C4-2B (cell line): ENCODE results near the gene RPH3AL.

Experiments used
- H3K27ac ChIP-seq: fragments of 450-650 bp; 2 replicates; pipeline ENCODE4 v1.5.1; 2017
- CTCF ChIP-seq: fragments of 450-650 bp; conservative IDR thresholded peaks from 2 replicates; pipeline ENCODE4 v1.5.1; 2017; ENCODE audit warnings: mild to moderate bottlenecking
- ZFX ChIP-seq: fragments of 450-650 bp; IDR thresholded peaks from 2 replicates; pipeline ENCODE4 v1.6.1; 2017

Gene RPH3AL

DNA sequence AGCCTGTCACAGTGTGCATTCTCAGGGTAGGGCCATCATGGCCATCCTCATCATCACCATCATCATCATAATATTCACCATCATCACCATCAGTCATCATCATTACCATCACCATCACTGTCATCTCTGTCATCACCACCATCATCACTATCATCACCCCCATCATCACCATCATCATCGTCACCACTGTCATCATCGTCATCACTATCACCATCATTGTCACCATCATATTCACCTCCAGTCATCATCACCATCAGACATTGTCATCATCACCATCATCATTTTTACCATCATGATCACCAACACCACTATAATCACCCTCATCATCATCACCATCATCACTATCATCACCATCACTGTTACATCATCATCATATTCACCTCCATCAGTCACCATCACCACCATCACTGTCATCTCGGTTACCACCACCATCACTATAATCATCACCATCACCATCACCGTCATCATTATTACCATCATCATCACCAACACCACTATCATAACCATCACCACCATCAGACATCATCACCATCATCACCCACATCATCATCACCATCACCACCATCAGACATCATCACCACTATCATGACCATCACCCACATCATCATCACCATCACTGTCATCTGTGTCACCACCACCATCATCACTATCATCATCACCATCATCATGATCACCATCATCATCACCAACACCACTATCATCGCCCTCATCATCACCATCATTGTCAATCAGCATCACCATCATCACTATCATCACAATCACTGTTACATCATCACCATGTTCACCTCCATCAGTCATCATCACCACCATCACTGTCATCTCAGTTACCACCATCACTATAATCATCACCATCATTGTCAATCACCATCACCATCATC lies 8.5 kb downstream of the RPH3AL start:
- no peak for TF ChIP-seq ZFX
- TF ChIP-seq CTCF, result no peak
- no peak overlapping the region for H3K27ac ChIP-seq

DNA sequence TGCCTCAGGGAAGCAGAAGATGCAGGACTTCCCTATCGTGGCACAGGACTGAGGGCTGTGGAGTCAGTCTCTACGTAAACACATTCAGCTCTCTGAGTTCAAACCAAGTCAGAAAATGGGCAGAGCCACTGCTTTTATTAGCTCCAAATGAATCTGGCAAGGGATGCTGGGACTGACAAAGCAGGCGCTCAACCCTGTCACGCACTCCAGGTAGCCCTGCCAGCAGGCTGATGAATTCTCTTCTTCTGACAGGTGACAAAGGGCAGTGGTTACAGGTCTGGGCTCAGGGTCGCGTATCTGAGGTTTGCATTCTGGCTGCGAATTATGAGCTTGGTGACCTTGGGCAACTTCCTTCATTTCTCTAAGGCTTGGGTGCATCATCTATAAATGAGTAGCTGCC lies 9.4 kb downstream of the RPH3AL start:
- H3K27ac ChIP-seq, result no peak overlapping the region
- no peak for TF ChIP-seq ZFX

- TF ChIP-seq CTCF (no peak), ZFX (no peak)
- H3K27ac ChIP-seq, result no peak overlapping the region
Observed at GRCh38 chr17:340074-340473, 12.5 kb downstream of the RPH3AL start.

DNA sequence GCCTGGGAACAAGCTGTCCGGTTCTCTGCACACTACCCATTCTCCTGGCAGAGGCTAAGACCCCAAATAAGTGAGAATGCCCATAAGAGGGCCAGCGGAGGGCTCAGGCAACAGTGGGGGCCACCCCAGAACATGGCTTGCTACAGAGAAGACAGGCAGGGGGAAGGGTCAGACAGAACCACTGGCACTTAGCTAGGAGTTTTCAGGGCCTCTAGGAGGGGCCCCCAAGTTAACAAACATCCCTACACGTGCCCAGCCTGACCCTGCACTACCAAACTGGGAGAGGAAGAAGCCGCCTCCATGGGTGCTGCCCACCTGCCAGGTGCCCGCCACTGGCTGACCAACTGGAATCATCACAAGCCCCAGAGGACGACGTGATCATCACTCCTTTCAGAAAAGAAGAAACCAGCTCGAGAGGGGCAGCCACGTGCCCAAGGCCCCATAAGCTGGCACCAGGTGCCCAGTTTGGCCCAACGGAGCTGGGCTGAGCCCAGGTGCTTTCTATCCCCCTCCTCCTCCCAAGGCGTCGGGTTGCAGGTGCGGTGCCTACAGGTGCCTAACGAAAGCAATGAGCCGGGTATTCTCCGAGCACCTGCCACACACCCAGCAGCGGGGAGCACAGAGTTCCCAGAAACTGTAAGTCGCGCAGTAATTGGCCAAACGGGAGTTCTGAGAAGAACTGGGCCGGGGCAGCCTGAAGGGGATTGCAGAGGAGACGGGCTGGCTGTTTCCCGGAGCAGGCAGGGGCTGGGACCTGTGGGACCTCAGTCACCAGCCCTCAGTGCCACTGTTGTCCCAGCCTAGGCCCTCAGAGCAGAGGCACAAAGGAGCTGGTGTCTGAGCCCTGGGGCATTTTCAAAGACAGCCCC lies 13.2 kb downstream of the RPH3AL start:
- TF ChIP-seq ZFX (no peak), CTCF (no peak)
- no peak overlapping the region for H3K27ac ChIP-seq

DNA sequence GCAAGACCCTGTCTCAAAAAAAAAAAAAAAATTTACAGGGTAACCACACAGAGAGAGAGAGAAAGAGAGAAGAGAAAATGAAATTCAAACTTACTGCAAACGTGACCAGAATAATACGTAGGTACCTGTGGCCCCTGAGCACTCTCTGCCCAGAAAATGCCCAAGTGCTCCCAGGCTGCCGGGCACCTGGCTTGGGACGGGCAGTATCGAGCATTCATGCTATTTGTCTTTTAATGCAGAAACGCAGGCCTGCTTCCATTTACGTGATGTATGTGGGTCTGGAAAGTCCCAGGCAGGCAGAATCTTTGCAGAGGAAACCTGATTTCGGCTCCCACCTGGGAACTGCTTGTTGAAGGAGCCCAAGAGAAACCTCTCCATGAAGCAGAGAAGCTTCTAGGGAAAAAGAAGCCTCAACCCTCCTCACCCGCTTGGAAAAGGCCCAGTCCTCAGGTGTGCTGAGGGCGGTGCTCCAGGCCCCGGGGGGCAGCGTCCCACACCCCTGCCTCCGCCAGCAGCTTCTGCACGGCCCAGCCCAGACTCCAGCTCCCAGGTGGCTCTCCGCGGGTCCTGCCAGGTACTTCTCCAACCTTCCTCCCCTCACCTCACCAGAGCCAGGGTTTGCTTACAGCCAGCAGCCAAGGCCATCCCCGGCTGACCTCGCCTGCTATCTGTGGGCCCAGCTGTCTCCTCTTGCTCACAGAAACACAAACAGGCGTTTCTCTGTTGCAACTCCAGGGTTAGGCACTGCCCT lies 14.0 kb downstream of the RPH3AL start:
- no peak for TF ChIP-seq ZFX
- TF ChIP-seq CTCF, result no peak
- H3K27ac ChIP-seq, result no peak overlapping the region

DNA sequence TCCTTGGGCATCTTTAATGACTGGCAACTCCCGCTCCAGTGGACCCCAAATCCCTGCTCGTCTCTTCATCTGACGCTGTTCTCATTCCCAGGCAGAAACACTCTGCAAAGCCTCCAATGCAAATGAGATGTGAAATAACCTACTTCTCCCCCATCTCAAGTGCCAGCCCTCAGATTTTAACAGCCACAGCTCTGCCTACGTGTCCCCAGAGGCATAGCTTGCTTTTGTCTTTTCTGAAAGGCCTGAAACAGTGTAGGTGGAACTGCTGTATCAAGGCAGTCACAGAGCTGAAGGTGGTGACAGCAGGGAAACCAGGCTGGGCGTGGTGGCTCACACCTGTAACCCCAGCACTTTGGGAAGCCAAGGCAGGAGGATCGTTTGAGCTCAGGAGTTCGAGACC lies 14.7 kb downstream of the RPH3AL start:
- H3K27ac ChIP-seq, result no peak overlapping the region
- no peak for TF ChIP-seq ZFX
- TF ChIP-seq CTCF, result no peak

DNA sequence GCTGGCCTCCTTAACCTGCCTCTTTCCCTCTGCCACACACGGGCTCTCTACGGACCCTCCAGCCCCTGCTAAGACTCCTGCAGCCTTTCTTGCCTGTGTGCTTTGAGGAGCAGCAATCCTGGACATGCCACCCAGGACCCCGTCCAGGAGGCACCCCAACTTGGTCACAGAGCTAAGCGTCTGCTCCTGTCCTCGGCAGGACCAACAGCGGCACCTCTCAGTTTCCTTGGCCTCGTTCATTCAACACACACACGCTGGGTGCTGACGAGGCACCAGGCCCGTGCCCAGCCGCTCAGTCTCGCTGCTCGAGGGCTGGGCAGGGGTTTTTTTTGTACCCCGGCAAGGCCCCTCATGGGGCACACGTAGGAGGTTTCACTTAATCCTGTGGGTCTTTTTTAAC lies 15.2 kb downstream of the RPH3AL start:
- no peak for TF ChIP-seq ZFX
- TF ChIP-seq CTCF, result no peak
- no peak overlapping the region for H3K27ac ChIP-seq
